Caco-2 (cell line): ENCODE data around the gene ZNF436. TPM values are rescaled to one million over a fixed set of nuclear protein-coding genes. Genes with fewer than 3 reads are reported as not detected.

Experiments used
- BruUV-seq: library from RNA; stranded (reverse); fragments of 400-500 nt; replicated peaks from 2 replicates; lab custom pipeline; 2021; lab: Mats Ljungman, UMichigan
- CTCF ChIA-PET: fragments of 300-600 bp; sonication (Branson Sonifier 250); formaldehyde crosslinking; loops from one replicate; lab custom pipeline; 2022; ENCODE audit warnings: antibody characterized with exemption; lab: Charles Lee
- POLR2A ChIA-PET: fragments of 300-600 bp; sonication (Branson Sonifier 250); formaldehyde crosslinking; loops from one replicate; lab custom pipeline; 2022; ENCODE audit warnings: antibody characterized with exemption; lab: Charles Lee
- DNase-seq, 2 experiments: peaks; one replicate each; pipeline versions ENCODE4 v3.0.0 to v3.0.0-alpha.2; 2020 to 2022
- H3K27me3 ChIP-seq: replicated peaks from 2 replicates; pipeline ENCODE4 v1.6.0; 2011; ENCODE audit warnings: low read length; ENCODE audit not compliant: control insufficient read depth, insufficient read depth
- H3K36me3 ChIP-seq: 2 replicates; pipeline ENCODE4 v1.5.1; 2011; ENCODE audit warnings: low read length; ENCODE audit not compliant: control insufficient read depth, insufficient read depth
- H3K4me1 ChIP-seq: fragments of 250-450 bp; sonication (Bioruptor Pico); 2 replicates; pipeline ENCODE4 v1.5.1; 2020; ENCODE audit warnings: mild to moderate bottlenecking
- H3K4me3 ChIP-seq: 2 replicates; pipeline ENCODE4 v1.5.1; 2011; ENCODE audit warnings: low read depth, mild to moderate bottlenecking, control low read depth, low read length
- H3K9me3 ChIP-seq: fragments of 250-450 bp; sonication (Bioruptor Pico); 2 replicates; pipeline ENCODE4 v1.5.1; 2020; ENCODE audit warnings: mild to moderate bottlenecking, moderate library complexity
- H3K27ac Mint-ChIP-seq: one replicate; pipeline ENCODE4 v1.8.0; 2022; ENCODE audit warnings: mixed read lengths; ENCODE audit not compliant: unreplicated experiment
- H3K27me3 Mint-ChIP-seq: one replicate; pipeline ENCODE4 v1.8.0; 2022; ENCODE audit warnings: mixed read lengths; ENCODE audit not compliant: insufficient read depth, unreplicated experiment
- H3K36me3 Mint-ChIP-seq: one replicate; pipeline ENCODE4 v1.8.0; 2022; ENCODE audit warnings: mild to moderate bottlenecking, mixed read lengths; ENCODE audit not compliant: insufficient read depth, unreplicated experiment
- H3K4me1 Mint-ChIP-seq: one replicate; pipeline ENCODE4 v1.8.0; 2022; ENCODE audit warnings: low read depth, mixed read lengths; ENCODE audit not compliant: unreplicated experiment
- H3K4me3 Mint-ChIP-seq: one replicate; pipeline ENCODE4 v1.8.0; 2022; ENCODE audit warnings: mild to moderate bottlenecking, moderate library complexity, mixed read lengths; ENCODE audit not compliant: unreplicated experiment
- H3K9me3 Mint-ChIP-seq: one replicate; pipeline ENCODE4 v1.8.0; 2022; ENCODE audit warnings: mixed read lengths; ENCODE audit not compliant: unreplicated experiment
- intact Hi-C: fragments of 100-400 bp; cut with micrococcal nuclease; formaldehyde crosslinking; loops from one replicate; pipeline ENCODE4 v1.10.0; 2022; ENCODE audit not compliant: unreplicated experiment
- total RNA-seq: library from RNA; stranded (reverse); gene quantifications from 2 replicates; pipeline ENCODE4 v1.2.3, GENCODE V29; 2022
- TF ChIP-seq, protein P1 (sequence below), 2 experiments: fragments of 200-600 bp in 1 of 2; IDR thresholded peaks; 1 replicate in 1 of 2; 2 replicates in 1 of 2; pipeline versions ENCODE4 v1.5.1 to v1.8.0; 2011 to 2022; ENCODE audit warnings: antibody characterized with exemption in 1 of 2, control low read depth in 1 of 2, inconsistent platforms in 1 of 2, low read depth in 1 of 2, low read length in 1 of 2, mild to moderate bottlenecking in 1 of 2, moderate library complexity in 1 of 2; ENCODE audit not compliant: insufficient read depth in 1 of 2, severe bottlenecking in 1 of 2, unreplicated experiment in 1 of 2

The ZNF436 gene
- total RNA-seq, 1 experiment from 2014 or later = 6.1 TPM

DNA sequence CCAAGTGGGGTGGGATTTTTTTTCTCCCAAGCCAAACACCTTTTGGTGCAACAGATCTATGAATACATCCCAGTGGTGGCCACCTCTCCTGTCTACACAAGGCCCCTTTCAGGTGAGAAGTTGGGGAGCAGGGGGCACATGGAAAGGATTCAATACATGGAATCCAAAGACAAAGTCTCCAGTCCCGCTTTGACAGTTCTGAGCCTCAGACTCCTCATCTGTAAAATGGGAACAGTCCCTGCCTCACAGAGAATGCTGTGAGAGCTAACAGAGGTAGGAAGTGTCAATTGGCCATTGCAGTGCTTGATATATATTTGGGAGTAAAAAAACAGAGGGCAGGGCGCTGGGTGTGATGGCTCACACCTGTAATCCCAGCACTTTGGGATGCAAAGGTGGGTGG, 26.7 kb upstream of the ZNF436 start:
- H3K4me1 ChIP-seq = no peaks in the 10 kb centered on the region
- TF ChIP-seq, protein P1, sequence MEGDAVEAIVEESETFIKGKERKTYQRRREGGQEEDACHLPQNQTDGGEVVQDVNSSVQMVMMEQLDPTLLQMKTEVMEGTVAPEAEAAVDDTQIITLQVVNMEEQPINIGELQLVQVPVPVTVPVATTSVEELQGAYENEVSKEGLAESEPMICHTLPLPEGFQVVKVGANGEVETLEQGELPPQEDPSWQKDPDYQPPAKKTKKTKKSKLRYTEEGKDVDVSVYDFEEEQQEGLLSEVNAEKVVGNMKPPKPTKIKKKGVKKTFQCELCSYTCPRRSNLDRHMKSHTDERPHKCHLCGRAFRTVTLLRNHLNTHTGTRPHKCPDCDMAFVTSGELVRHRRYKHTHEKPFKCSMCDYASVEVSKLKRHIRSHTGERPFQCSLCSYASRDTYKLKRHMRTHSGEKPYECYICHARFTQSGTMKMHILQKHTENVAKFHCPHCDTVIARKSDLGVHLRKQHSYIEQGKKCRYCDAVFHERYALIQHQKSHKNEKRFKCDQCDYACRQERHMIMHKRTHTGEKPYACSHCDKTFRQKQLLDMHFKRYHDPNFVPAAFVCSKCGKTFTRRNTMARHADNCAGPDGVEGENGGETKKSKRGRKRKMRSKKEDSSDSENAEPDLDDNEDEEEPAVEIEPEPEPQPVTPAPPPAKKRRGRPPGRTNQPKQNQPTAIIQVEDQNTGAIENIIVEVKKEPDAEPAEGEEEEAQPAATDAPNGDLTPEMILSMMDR (IDR thresholded peaks at IDR 0.05; ENCODE audit: insufficient read depth in 1 of 2, low read depth in 1 of 2, low read length in 1 of 2, severe bottlenecking in 1 of 2, unreplicated experiment in 1 of 2) = no peak
- intact Hi-C loops = no loop called here
- Mint-ChIP-seq H3K4me1 (no peaks in the 10 kb centered on the region), H3K36me3 (no peaks in the 10 kb centered on the region), H3K27me3 (no peaks in the 10 kb centered on the region), H3K27ac (no peak overlapping the region), H3K9me3 (no peaks in the 10 kb centered on the region), H3K4me3 (no peak overlapping the region)
- CTCF ChIA-PET = no interaction called here
- no peaks in the 10 kb centered on the region for H3K9me3 ChIP-seq
- H3K36me3 ChIP-seq = no peaks in the 10 kb centered on the region; the same call in 1 of the 2 replicates
- BruUV-seq = no TSS peak
- H3K4me3 ChIP-seq = no peak overlapping the region
- H3K27me3 ChIP-seq = no peaks in the 10 kb centered on the region
- POLR2A ChIA-PET = no interaction called here
- no peak for DNase-seq

DNA sequence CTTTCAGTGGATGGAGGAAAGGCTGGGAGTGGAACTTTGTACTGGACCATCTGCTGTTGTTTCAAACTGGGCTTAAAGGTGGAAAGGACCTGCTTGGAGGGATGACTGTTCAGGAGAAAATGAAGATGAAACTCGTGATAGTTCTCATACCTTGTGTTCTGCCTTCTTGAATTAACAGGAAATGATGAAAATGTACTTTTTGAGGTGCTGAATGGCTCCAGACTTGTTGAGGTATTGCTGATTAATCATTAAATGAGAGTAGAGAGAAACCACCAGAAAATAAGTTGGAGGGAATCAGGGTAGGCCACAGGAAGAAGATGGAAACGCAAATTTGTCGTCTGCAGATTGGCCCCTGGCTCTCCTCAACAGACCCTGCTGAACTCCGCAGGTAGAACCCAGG, 26.2 kb upstream of the ZNF436 start:
- H3K4me3 ChIP-seq = no peak overlapping the region
- no peaks in the 10 kb centered on the region for H3K36me3 Mint-ChIP-seq
- intact Hi-C loops = no loop called here
- H3K9me3 Mint-ChIP-seq = no peaks in the 10 kb centered on the region
- no peaks in the 10 kb centered on the region for H3K27me3 ChIP-seq
- no peak overlapping the region for H3K4me3 Mint-ChIP-seq
- no peaks in the 10 kb centered on the region for H3K27me3 Mint-ChIP-seq
- CTCF ChIA-PET = no interaction called here
- H3K36me3 ChIP-seq = no peaks in the 10 kb centered on the region; the same call in 1 of the 2 replicates
- TF ChIP-seq, protein P1 (IDR thresholded peaks at IDR 0.05; ENCODE audit: insufficient read depth in 1 of 2, low read depth in 1 of 2, low read length in 1 of 2, severe bottlenecking in 1 of 2, unreplicated experiment in 1 of 2) = no peak
- DNase-seq = no peak
- BruUV-seq = no TSS peak
- no peaks in the 10 kb centered on the region for H3K4me1 ChIP-seq
- POLR2A ChIA-PET = no interaction called here
- no peaks in the 10 kb centered on the region for H3K9me3 ChIP-seq
- no peaks in the 10 kb centered on the region for H3K4me1 Mint-ChIP-seq
- H3K27ac Mint-ChIP-seq = no peak overlapping the region

DNA sequence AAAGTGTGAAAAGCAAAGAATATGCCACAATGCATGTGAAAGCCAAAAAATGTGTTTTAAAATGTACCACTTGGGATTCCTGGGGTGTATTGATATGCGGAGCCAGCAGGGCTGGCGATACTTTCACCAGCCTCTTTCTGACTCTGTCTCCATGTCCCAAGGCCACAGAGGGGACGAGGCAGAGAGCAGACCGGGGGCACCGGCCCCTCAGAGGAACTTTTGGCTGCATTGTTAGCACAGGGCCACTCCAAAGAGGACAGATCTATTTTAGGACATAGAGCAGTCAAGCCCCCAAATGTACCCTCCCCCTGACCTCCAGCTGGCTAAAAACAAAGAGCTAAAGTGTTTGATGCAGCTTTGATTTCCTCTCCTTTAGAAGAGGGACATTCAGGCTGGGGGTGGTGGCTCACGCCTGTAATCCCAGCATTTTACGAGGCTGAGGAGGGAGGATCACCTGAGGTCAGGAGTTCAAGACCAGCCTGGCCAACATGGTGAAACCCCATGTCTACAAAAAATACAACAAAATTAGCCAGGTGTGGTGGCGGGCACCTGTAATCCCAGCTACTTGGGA, 25.6 kb upstream of the ZNF436 start:
- no peaks in the 10 kb centered on the region for H3K4me1 Mint-ChIP-seq
- CTCF ChIA-PET = no interaction called here
- no peak overlapping the region for H3K27ac Mint-ChIP-seq
- no peaks in the 10 kb centered on the region for H3K27me3 Mint-ChIP-seq
- intact Hi-C loops = no loop called here
- TF ChIP-seq, protein P1 (IDR thresholded peaks at IDR 0.05; ENCODE audit: insufficient read depth in 1 of 2, low read depth in 1 of 2, low read length in 1 of 2, severe bottlenecking in 1 of 2, unreplicated experiment in 1 of 2) = no peak
- no peaks in the 10 kb centered on the region for H3K27me3 ChIP-seq
- no peak for DNase-seq
- H3K9me3 ChIP-seq = no peaks in the 10 kb centered on the region
- no peaks in the 10 kb centered on the region for H3K4me1 ChIP-seq
- H3K36me3 ChIP-seq = no peaks in the 10 kb centered on the region; the same call in 1 of the 2 replicates
- POLR2A ChIA-PET = no interaction called here
- H3K36me3 Mint-ChIP-seq = no peaks in the 10 kb centered on the region
- no TSS peak for BruUV-seq
- no peak overlapping the region for H3K4me3 ChIP-seq
- no peaks in the 10 kb centered on the region for H3K9me3 Mint-ChIP-seq
- no peak overlapping the region for H3K4me3 Mint-ChIP-seq
